GM12872 (cell line): ENCODE data around the gene ENOSF1.

Experiments
- CTCF ChIP-seq: IDR thresholded peaks from 3 replicates; pipeline ENCODE4 v1.5.1; 2011; ENCODE audit warnings: low read depth, mild to moderate bottlenecking, low read length, moderate library complexity; ENCODE audit not compliant: insufficient read depth

Gene ENOSF1

GRCh38 chr18:649341-649740, 63.1 kb downstream of the ENOSF1 start:
- no peak for TF ChIP-seq CTCF

- no peak for TF ChIP-seq CTCF
Measured at GRCh38 chr18:647304-647703, 65.1 kb downstream of the ENOSF1 start.

- no peak for TF ChIP-seq CTCF
Measured at GRCh38 chr18:644395-645004, 67.9 kb downstream of the ENOSF1 start.

GRCh38 chr18:641224-641623, 71.2 kb downstream of the ENOSF1 start:
- TF ChIP-seq CTCF, result no peak

- no peak for TF ChIP-seq CTCF
Measured at GRCh38 chr18:635171-635570, 77.3 kb downstream of the ENOSF1 start.

GRCh38 chr18:634551-635045, 77.8 kb downstream of the ENOSF1 start:
- TF ChIP-seq CTCF, result no peak

GRCh38 chr18:631560-631959, 80.9 kb downstream of the ENOSF1 start:
- no peak for TF ChIP-seq CTCF
